Nephron (organoid): ENCODE measurements around the gene BRD4.

ENCODE experiments used
- H3K27ac Mint-ChIP-seq, 3 experiments: 2 replicates each; pipeline ENCODE4 v1.8.0; 2020; ENCODE audit warnings: mixed read lengths in 3 of 3, mild to moderate bottlenecking in 2 of 3, moderate library complexity in 1 of 3
- H3K27me3 Mint-ChIP-seq: 2 replicates; pipeline ENCODE4 v1.8.0; 2021; ENCODE audit warnings: low read depth, mild to moderate bottlenecking, moderate library complexity, mixed read lengths
- H3K36me3 Mint-ChIP-seq: 2 replicates; pipeline ENCODE4 v1.8.0; 2020; ENCODE audit warnings: low read depth, mixed read lengths
- H3K4me1 Mint-ChIP-seq: 2 replicates; pipeline ENCODE4 v1.8.0; 2020; ENCODE audit warnings: mixed read lengths
- H3K4me3 Mint-ChIP-seq, 3 experiments: 2 replicates each; pipeline ENCODE4 v1.8.0; 2020; ENCODE audit warnings: mild to moderate bottlenecking in 3 of 3, mixed read lengths in 3 of 3, moderate library complexity in 2 of 3
- H3K9me3 Mint-ChIP-seq: 2 replicates; pipeline ENCODE4 v1.8.0; 2020; ENCODE audit warnings: mixed read lengths
- CTCF ChIP-seq, 3 experiments: fragments of 200-600 bp; sonication (generic); IDR thresholded peaks; one replicate each; pipeline ENCODE4 v1.5.0; 2021; ENCODE audit warnings: antibody characterized with exemption in 3 of 3; ENCODE audit not compliant: unreplicated experiment in 3 of 3

The BRD4 gene

GRCh38 chr19:15201374-15202023, 130.8 kb downstream of the BRD4 start:
- Mint-ChIP-seq H3K36me3 (peaks cover 18% of the 10 kb centered on the region), H3K4me1 (peaks cover 26% of the 10 kb centered on the region), H3K27ac (peak overlapping the region in 2 of 3 experiments; percentile 63 to 88), H3K27me3 (no peaks in the 10 kb centered on the region), H3K9me3 (no peaks in the 10 kb centered on the region), H3K4me3 (peak overlapping the region; percentile 84 to 86 (median 85))
- TF ChIP-seq CTCF (IDR thresholded peaks at IDR 0.05; ENCODE audit: unreplicated experiment in 3 of 3) = no peak

- Mint-ChIP-seq H3K36me3 (peaks cover 18% of the 10 kb centered on the region), H3K27ac (peak within 1 kb of the TSS in 2 of 3 experiments; percentile 63 to 88), H3K4me1 (peaks cover 30% of the 10 kb centered on the region), H3K4me3 (peak within 1 kb of the TSS; percentile 84 to 86 (median 85)), H3K27me3 (no peaks in the 10 kb centered on the region), H3K9me3 (no peaks in the 10 kb centered on the region)
- TF ChIP-seq CTCF (IDR thresholded peaks at IDR 0.05; ENCODE audit: unreplicated experiment in 3 of 3) = no peak
These were observed 131.6 kb downstream of the BRD4 start, which contains the start of gene NOTCH3 for GRCh38 chr19:15200553-15201364. Gene NOTCH3 (minus strand): TSS chr19:15200995. CDS start chr19:15200905, 90 bp downstream.

- H3K4me1 Mint-ChIP-seq = peaks cover 32% of the 10 kb centered on the region
- peak overlapping the region; percentile 84 to 92 (median 89) for H3K4me3 Mint-ChIP-seq
- H3K27me3 Mint-ChIP-seq = no peaks in the 10 kb centered on the region
- no peaks in the 10 kb centered on the region for H3K9me3 Mint-ChIP-seq
- peaks cover 19% of the 10 kb centered on the region for H3K36me3 Mint-ChIP-seq
- no peak for TF ChIP-seq CTCF (IDR thresholded peaks at IDR 0.05; ENCODE audit: unreplicated experiment in 3 of 3)
- H3K27ac Mint-ChIP-seq = peak overlapping the region; percentile 93 to 95 (median 94)
These were observed 132.4 kb downstream of the BRD4 start for GRCh38 chr19:15199661-15200552.

- Mint-ChIP-seq H3K27me3 (no peaks in the 10 kb centered on the region), H3K36me3 (peaks cover 26% of the 10 kb centered on the region), H3K27ac (peak overlapping the region; percentile 93 to 95 (median 94)), H3K4me3 (peak overlapping the region; percentile 81 to 92 (median 89)), H3K4me1 (peaks cover 40% of the 10 kb centered on the region), H3K9me3 (no peaks in the 10 kb centered on the region)
- TF ChIP-seq CTCF (IDR thresholded peaks at IDR 0.05; ENCODE audit: unreplicated experiment in 3 of 3) = no peak
These were observed 133.2 kb downstream of the BRD4 start for GRCh38 chr19:15198951-15199660.

GRCh38 chr19:15197942-15198341, 134.4 kb downstream of the BRD4 start:
- TF ChIP-seq CTCF (IDR thresholded peaks at IDR 0.05; ENCODE audit: unreplicated experiment in 3 of 3) = no peak
- Mint-ChIP-seq H3K4me1 (peaks cover 41% of the 10 kb centered on the region), H3K27ac (peak overlapping the region; percentile 45 to 66 (median 57))

More at GRCh38 chr19:15197942-15198341, 134.4 kb downstream of the BRD4 start:
- Mint-ChIP-seq H3K36me3 (peaks cover 33% of the 10 kb centered on the region), H3K9me3 (no peaks in the 10 kb centered on the region), H3K4me3 (peak overlapping the region; percentile 81 to 92 (median 89)), H3K27me3 (no peaks in the 10 kb centered on the region)
